ENCODE measurements around the gene TMEM119.

DNA sequence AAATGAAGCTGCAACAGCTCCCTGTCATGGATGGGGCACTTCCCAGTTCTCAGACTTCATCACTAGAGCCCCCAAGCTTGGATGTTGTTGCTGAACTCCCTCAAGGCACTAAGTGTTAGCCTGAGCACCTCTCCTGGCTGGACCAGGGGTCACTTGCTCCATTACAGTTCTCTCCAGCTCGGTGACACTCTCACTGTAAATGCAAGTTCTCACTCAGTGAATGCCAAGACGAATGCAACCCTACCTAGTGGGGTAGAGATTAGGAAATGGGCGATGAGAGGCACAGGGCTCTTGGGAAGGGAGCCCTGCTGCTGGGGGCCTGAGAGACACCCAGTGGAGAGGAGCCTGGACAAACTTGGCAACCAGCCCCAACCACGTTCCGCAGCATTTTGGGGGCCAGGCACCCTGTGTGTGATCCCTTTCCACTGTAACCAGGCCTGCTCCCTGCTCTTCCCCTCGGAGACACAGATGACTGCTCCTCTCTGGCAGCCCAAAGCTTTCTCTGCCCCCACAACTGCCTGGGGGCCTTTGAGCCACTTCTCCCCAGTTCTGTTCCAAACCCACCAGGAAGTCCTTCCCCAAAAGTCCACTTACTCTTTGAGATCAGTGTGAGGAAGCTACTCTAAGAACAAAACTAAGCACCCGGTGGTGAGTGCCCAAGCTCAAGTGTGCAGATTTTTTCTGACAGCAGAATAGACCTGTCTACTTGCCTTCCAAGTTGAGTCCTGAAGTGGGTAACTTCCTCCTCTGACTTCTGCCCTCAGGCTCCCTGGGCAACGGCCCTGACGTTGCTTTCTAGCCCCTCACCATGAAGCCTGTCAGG is 43.8 kb upstream of the TMEM119 start:
- no peak for TF ChIP-seq EZH2phosphoT487 (IDR thresholded peaks at IDR 0.05; ENCODE audit: insufficient read depth, low read depth)
- TF ChIP-seq EZH2 (IDR thresholded peaks at IDR 0.05; ENCODE audit: insufficient read depth, poor library complexity, severe bottlenecking), result no peak

All from GM23248 (cell line).